KMS-11 (cell line): ENCODE results near the gene SYPL1.

Source experiments
- H2AFZ ChIP-seq: fragments of 200-600 bp; sonication (generic); 2 replicates; pipeline ENCODE4 v1.6.1; 2016; ENCODE audit warnings: antibody characterized with exemption, mixed run types, low read depth
- H3K27ac ChIP-seq: fragments of 200-600 bp; sonication (generic); 2 replicates; pipeline ENCODE4 v1.6.1; 2016; ENCODE audit warnings: mild to moderate bottlenecking, mixed run types
- H3K27me3 ChIP-seq: fragments of 200-600 bp; sonication (generic); 2 replicates; pipeline ENCODE4 v1.6.1; 2017; ENCODE audit warnings: mild to moderate bottlenecking, low read depth, mixed run types, moderate library complexity; ENCODE audit not compliant: insufficient read depth
- H3K36me3 ChIP-seq: fragments of 200-600 bp; sonication (generic); 2 replicates; pipeline ENCODE4 v1.6.1; 2017; ENCODE audit warnings: mild to moderate bottlenecking, mixed run types; ENCODE audit not compliant: insufficient read depth
- H3K4me1 ChIP-seq: fragments of 200-600 bp; sonication (generic); 2 replicates; pipeline ENCODE4 v1.6.1; 2016; ENCODE audit warnings: mild to moderate bottlenecking, low read depth, mixed run types; ENCODE audit not compliant: poor library complexity, severe bottlenecking
- H3K4me2 ChIP-seq: fragments of 200-600 bp; sonication (generic); 2 replicates; pipeline ENCODE4 v1.7.0; 2016; ENCODE audit warnings: mild to moderate bottlenecking, mixed run types
- H3K4me3 ChIP-seq: fragments of 200-600 bp; sonication (generic); IDR thresholded peaks from 2 replicates; pipeline ENCODE4 v1.6.1; 2017; ENCODE audit warnings: low read depth, low read length, mixed read lengths; ENCODE audit not compliant: insufficient read depth
- H3K79me2 ChIP-seq: fragments of 200-600 bp; sonication (generic); 2 replicates; pipeline ENCODE4 v1.6.1; 2016; ENCODE audit warnings: low read depth, mixed run types; ENCODE audit not compliant: insufficient read depth
- H3K9ac ChIP-seq: fragments of 200-600 bp; sonication (generic); 2 replicates; pipeline ENCODE4 v1.6.1; 2016; ENCODE audit warnings: mild to moderate bottlenecking, mixed run types
- H4K20me1 ChIP-seq: fragments of 200-600 bp; sonication (generic); 2 replicates; pipeline ENCODE4 v1.6.1; 2016; ENCODE audit warnings: mild to moderate bottlenecking, mixed run types; ENCODE audit not compliant: insufficient read depth
- CTCF ChIP-seq: fragments of 200-600 bp; sonication (generic); conservative IDR thresholded peaks from 2 replicates; pipeline ENCODE4 v1.6.1; 2017; ENCODE audit warnings: low read depth, mild to moderate bottlenecking, antibody characterized with exemption, low read length, moderate library complexity, mixed read lengths

SYPL1 gene

GRCh38 chr7:106112972-106113421 is 885 bp upstream of the SYPL1 start:
- H2AFZ ChIP-seq, result peak overlapping the region; percentile 98
- no peaks in the 10 kb centered on the region for H3K27me3 ChIP-seq
- H3K79me2 ChIP-seq, result peaks cover 33% of the 10 kb centered on the region
- H3K4me3 ChIP-seq, result no peak overlapping the region
- H3K36me3 ChIP-seq, result no peaks in the 10 kb centered on the region
- H3K4me2 ChIP-seq, result peak overlapping the region; percentile 95
- H3K4me1 ChIP-seq, result peaks cover 34% of the 10 kb centered on the region
- peak overlapping the region; percentile 88; the same call in 1 of the 2 replicates for H3K27ac ChIP-seq
- H4K20me1 ChIP-seq, result no peaks in the 10 kb centered on the region
- no peak for TF ChIP-seq CTCF
- H3K9ac ChIP-seq, result peak overlapping the region; percentile 65; the same call in 1 of the 2 replicates

- no peak for TF ChIP-seq CTCF
- Histone ChIP-seq H3K4me2 (peak overlapping the region; percentile 40), H2AFZ (peak overlapping the region; percentile 95)
Measured at GRCh38 chr7:106111655-106112117, 426 bp downstream of the SYPL1 start.

GRCh38 chr7:106110885-106111654 is 1.0 kb downstream of the SYPL1 start:
- H2AFZ ChIP-seq, result peak overlapping the region; percentile 95
- H3K4me1 ChIP-seq, result peaks cover 38% of the 10 kb centered on the region
- H3K79me2 ChIP-seq, result peaks cover 46% of the 10 kb centered on the region
- H3K27me3 ChIP-seq, result no peaks in the 10 kb centered on the region
- peak overlapping the region; percentile 40 for H3K4me2 ChIP-seq
- H3K27ac ChIP-seq, result peak overlapping the region; percentile 88
- no peaks in the 10 kb centered on the region for H3K36me3 ChIP-seq
- no peak for TF ChIP-seq CTCF
- H3K9ac ChIP-seq, result peak overlapping the region; percentile 91
- H3K4me3 ChIP-seq, result peak overlapping the region; percentile 45
- H4K20me1 ChIP-seq, result 0 out of 2 replicates have a peak, but pooled peaks cover 7% of the 10 kb centered on the region

More at GRCh38 chr7:106111655-106112117, 426 bp downstream of the SYPL1 start:
- peak overlapping the region; percentile 91 for H3K9ac ChIP-seq
- peak overlapping the region; percentile 45 for H3K4me3 ChIP-seq
- H3K36me3 ChIP-seq, result no peaks in the 10 kb centered on the region
- H4K20me1 ChIP-seq, result 0 out of 2 replicates have a peak, but pooled peaks cover 7% of the 10 kb centered on the region
- peaks cover 38% of the 10 kb centered on the region for H3K4me1 ChIP-seq
- peak overlapping the region; percentile 88 for H3K27ac ChIP-seq
- H3K27me3 ChIP-seq, result no peaks in the 10 kb centered on the region
- H3K79me2 ChIP-seq, result peaks cover 40% of the 10 kb centered on the region

- H4K20me1 ChIP-seq, result 0 out of 2 replicates have a peak, but pooled peaks cover 7% of the 10 kb centered on the region
- H3K27ac ChIP-seq, result no peak overlapping the region
- H2AFZ ChIP-seq, result no peak overlapping the region
- H3K4me3 ChIP-seq, result no peak overlapping the region
- H3K36me3 ChIP-seq, result no peaks in the 10 kb centered on the region
- H3K4me1 ChIP-seq, result peaks cover 42% of the 10 kb centered on the region
- peak overlapping the region; percentile 40 for H3K4me2 ChIP-seq
- H3K27me3 ChIP-seq, result no peaks in the 10 kb centered on the region
- peaks cover 46% of the 10 kb centered on the region for H3K79me2 ChIP-seq
- no peak overlapping the region for H3K9ac ChIP-seq
- TF ChIP-seq CTCF, result no peak
Measured at GRCh38 chr7:106110238-106110560, 1.9 kb downstream of the SYPL1 start.
